ENCODE measurements around the gene COPS3. TPM values are rescaled to one million over a fixed set of nuclear protein-coding genes. Genes with fewer than 3 reads are reported as not detected.

Gene COPS3
- total and polyA plus RNA-seq, 2 of the 8 experiments (the other 6 are each of a cell fraction or from before 2014, with no cell fraction given) = 82.9 to 110 TPM

- TF ChIP-seq MAX (IDR thresholded peaks at IDR 0.05) (peak; percentile 56), ATF2 (IDR thresholded peaks at IDR 0.05; ENCODE audit: low read length) (no peak), CREB1 (IDR thresholded peaks at IDR 0.05) (peak; percentile 92), SIRT6 (IDR thresholded peaks at IDR 0.05; ENCODE audit: low read length) (no peak), E2F6 (IDR thresholded peaks at IDR 0.05) (peak; percentile 86), ATF3 (IDR thresholded peaks at IDR 0.05; ENCODE audit: insufficient read depth, low read depth, low read length) (no peak), RAD21 (IDR thresholded peaks at IDR 0.05 in 1 of 2, conservative IDR thresholded peaks at IDR 0.05 in 1 of 2; ENCODE audit: low read depth in 2 of 2, low read length in 2 of 2) (no peak), HDAC6 (IDR thresholded peaks at IDR 0.05; ENCODE audit: low read depth, low read length) (no peak), GABPA (IDR thresholded peaks at IDR 0.05; ENCODE audit: borderline replicate concordance, insufficient read depth, low read length) (peak; percentile 85; the same call in 1 of the 2 replicates), TBP (IDR thresholded peaks at IDR 0.05; ENCODE audit: low read depth, low read length) (peak; percentile 81), CBX8 (IDR thresholded peaks at IDR 0.05; ENCODE audit: borderline replicate concordance, low read depth, low read length) (no peak), TAF1 (IDR thresholded peaks at IDR 0.05; ENCODE audit: low read depth, low read length) (peak; percentile 86), TEAD4 (IDR thresholded peaks at IDR 0.05; ENCODE audit: low read depth, low read length) (no peak), NRF1 (IDR thresholded peaks at IDR 0.05; ENCODE audit: low read depth, low read length) (no peak), RNF2 (IDR thresholded peaks at IDR 0.05; ENCODE audit: borderline replicate concordance, low read depth, low read length, missing control alignments, poor library complexity, severe bottlenecking) (no peak)
Measured at GRCh38 chr17:17280613-17281549, at the start of gene COPS3 (continued).
